GM20431 (cell line): ENCODE data around the gene FBLN5.
"Not testable (repeated sequence)": the region's sequence is repeated elsewhere in the genome, so short reads cannot be mapped to it uniquely, and the experiment has no call there.

Source experiments
- in situ Hi-C: fragments of 300-500 bp; cut with MseI, MboI; formaldehyde crosslinking; loops from one replicate; pipeline ENCODE4 v1.15.0; 2020; ENCODE audit warnings: low sequenced_read_pairs; ENCODE audit not compliant: unreplicated experiment

Gene FBLN5

DNA sequence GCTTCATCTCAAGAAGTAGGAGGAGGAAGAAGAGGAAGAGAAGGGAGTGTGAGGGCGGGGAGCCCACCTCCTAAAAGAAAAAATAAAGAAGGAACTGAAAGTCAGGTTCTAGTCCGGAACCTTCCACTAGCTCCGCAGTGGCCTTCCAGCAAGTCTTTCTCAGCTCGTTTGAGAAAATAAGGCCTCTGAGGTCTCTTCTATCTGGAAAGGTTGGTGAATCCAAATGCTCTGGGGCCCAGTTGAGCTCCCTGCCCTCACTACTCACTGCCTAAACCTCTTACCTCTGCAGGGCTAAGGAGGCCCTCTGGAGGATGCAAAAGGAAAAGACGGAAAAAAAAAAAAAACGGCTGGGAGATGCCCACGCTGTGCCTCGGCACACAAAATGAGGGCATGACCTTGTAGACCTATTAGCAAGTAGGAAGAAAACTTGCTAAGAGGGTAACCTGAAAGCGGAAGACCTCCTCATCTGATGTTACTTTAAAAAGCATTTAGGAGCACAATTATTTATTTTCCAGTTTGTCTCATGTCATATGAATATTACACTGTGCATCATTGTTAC, 35.9 kb downstream of the FBLN5 start:
- in situ Hi-C loops = no loop called here

GRCh38 chr14:91910196-91910595, 37.3 kb downstream of the FBLN5 start:
- in situ Hi-C loops = no loop called here

- in situ Hi-C loops = no loop called here
Measured at GRCh38 chr14:91906374-91906773, 41.1 kb downstream of the FBLN5 start.

DNA sequence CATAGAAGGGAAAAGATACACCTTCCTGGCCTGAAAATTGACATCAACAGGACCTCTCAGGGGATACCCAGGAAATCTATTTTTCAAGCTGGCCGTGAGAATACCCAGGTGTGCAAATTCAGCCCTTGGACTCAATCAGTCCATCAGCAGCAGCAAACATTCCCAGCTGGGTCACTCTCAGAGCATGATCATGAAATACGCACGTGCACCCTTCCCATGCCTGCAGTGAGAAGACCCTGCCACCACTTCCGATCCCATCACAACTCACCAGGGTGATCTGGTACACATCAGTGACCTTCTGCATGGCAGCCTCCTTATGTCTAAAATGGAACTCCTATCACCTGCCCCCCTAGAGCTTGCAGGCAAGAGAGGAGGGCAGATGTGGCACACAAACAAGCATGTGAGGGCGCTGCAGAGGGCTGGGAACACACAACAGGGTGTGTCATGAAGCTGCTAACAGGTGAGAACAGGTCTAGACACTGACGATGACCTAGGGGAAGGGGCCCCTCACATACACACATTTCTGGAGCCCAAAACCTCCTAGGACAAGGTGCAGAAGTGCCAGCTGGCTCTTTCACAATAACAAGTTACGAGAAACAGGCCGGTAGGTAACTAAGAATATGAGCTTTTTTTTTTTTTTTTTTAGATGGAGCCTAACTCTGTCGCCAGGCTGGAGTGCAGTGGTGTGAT, 42.4 kb downstream of the FBLN5 start:
- in situ Hi-C loops = no loop called here

DNA sequence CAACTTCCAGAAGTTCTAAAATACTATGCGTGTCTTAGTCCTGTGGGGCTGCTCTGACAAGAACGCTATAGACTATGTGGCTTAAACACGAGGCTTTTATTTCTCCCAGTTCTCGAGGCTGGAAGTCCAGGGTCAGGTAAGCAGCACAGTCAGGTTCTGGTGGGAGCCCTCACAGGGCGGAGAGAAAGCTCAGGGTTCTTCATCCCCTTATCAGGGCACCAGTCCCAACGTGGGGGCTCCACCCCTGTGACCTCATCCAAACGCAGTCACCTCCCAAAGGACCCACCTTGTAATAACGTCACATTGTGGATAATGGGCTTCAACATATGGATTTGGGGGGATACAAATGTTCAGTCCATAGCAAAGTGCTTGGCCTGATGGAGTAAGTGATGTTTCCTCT, 43.0 kb downstream of the FBLN5 start:
- in situ Hi-C loops = no loop called here

GRCh38 chr14:91903070-91903469, 44.4 kb downstream of the FBLN5 start:
- in situ Hi-C loops = no loop called here

DNA sequence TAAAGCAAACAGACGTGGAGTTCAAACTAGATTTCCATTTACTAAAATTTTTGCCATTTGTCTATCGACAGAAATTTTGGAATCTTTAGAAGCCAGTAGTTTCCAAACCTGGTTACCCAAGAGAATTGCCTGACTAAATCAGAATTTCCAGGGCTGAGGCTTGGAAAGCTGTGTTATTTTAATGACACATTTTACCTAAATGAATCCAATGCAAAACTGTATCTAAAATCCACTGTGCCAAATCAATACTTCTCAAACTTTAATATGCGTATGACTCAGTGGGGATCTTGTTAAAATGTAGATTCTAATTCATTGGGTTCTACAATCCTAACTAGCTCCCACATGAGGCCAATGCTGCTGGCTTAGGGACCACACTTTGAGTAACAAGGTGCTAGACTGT, 45.2 kb downstream of the FBLN5 start:
- in situ Hi-C loops = no loop called here

DNA sequence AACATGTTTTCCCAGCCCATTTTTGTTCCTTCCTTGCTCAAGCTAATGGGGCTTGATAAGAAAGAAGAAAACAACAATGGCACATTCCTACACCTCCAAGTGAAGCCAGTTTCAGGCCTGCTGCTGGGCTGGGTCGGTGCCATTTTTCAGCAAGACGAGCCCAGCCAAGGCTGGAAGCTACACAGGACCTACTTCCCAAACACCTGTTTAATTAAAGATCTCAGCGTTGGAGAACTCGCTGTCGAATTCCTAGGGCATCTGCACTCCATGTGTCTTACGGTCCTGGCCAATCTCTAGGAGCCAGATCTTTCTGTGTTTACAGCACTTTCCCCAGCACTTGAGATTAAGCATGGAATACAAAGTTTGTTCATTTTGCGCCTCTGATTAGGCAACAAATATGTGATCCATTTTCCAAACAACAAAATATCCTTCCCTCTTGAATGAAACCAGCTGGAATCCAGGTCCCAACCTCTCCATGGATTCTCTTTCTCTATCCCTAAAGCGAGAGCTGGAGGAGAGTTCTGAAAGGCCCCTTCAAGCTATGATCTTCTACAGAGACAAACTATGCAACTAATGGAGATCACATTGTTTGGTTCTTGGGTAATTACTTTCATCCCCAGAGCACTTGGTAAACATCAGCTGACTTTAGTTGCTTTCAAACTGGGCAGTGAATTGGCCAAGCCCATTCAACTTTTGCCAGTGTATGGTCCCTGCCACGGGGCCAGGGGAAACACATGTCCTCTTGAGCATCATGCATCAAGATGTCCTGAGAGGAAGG, 45.9 kb downstream of the FBLN5 start:
- in situ Hi-C loops = no loop called here

GRCh38 chr14:91899806-91900205, 47.7 kb downstream of the FBLN5 start:
- in situ Hi-C loops = no loop called here

GRCh38 chr14:91899213-91899612, 48.3 kb downstream of the FBLN5 start:
- in situ Hi-C loops = no loop called here

GRCh38 chr14:91898372-91898771, 49.1 kb downstream of the FBLN5 start:
- in situ Hi-C loops = no loop called here

DNA sequence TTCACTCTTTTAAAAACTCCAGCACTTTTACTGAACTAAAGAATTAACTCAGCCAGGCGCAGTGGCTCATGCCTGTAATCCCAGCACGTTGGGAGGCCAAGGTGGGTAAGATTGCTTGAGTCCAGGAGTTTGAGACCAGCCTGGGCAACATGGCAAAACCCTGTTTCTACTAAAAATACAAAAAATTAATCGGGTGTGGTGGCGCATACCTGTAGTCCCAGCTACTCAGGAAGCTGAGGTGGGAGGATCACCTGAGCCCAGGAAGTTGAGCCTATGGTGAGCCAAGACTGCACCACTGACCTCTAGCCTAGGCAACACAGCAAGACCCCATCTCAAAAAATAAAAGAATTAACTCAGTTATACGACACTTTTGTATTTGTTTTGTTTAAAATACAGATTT, 49.8 kb downstream of the FBLN5 start:
- in situ Hi-C loops = not testable (repeated sequence)

- in situ Hi-C loops = no loop called here
Measured at GRCh38 chr14:91897106-91897701, 50.3 kb downstream of the FBLN5 start.

DNA sequence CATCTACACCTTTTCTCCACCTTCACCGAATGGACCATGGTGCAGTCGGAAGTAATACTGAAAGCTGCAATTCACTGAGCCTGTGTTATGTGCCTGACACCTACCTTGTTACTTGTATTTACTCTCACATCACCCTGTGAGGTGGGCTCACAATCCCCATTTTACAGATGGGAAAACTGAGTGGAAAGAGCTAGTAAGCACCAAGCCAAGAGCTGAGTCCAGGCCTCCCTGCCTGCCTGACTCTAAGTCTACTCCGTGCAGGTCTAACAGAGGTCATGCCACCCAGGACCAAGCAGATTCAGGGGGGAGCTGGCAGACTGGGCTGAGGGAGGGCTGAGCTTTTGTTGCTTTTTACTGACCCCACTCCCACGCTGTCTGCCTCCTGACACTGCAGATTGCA, 51.1 kb downstream of the FBLN5 start:
- in situ Hi-C loops = no loop called here

DNA sequence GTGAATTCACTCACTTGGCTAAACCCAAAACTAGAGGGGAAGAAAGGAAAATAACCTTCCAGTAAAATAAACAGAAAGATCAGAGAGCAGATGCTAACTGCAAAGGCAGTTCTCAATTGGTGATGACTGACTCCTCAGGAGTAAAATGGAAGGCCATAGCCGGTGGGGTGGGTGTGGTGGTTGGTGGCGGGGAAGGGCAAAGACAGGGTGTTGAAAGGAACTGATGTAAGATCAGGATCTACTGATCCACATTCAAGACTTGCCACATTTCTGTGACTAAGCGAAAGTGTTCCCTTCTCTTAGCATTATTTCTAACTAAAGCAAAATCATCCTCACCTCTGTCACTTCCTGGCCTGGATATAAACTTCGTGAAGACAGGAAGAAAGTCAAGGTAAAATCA, 53.8 kb downstream of the FBLN5 start:
- in situ Hi-C loops = no loop called here

DNA sequence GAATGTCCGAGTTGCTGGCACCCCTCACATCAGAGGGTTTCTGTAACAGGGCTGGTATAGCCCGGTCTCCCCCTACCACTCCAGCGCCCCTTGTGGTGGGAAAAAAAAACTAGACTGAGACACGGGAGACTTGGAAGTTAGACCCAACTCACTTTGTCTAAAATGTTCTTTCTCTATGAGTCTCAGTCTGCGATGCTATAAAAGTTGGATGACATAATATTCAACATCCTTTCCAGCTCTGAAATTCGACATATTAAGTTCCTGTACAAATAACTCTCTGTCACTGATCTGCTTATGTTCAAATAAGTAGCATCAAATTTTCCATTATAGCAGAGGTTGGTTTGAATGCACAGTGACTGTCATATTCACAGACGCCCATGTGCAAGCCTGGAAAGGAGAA, 54.5 kb downstream of the FBLN5 start:
- in situ Hi-C loops = no loop called here

GRCh38 chr14:91891721-91892220, 55.7 kb downstream of the FBLN5 start:
- in situ Hi-C loops = no loop called here

GRCh38 chr14:91891101-91891500, 56.4 kb downstream of the FBLN5 start:
- in situ Hi-C loops = no loop called here

GRCh38 chr14:91890291-91890749, 57.2 kb downstream of the FBLN5 start:
- in situ Hi-C loops = no loop called here

GRCh38 chr14:91889477-91890211, 57.9 kb downstream of the FBLN5 start:
- in situ Hi-C loops = no loop called here
